Measurements from ENCODE around the gene OR2A25.

DNA sequence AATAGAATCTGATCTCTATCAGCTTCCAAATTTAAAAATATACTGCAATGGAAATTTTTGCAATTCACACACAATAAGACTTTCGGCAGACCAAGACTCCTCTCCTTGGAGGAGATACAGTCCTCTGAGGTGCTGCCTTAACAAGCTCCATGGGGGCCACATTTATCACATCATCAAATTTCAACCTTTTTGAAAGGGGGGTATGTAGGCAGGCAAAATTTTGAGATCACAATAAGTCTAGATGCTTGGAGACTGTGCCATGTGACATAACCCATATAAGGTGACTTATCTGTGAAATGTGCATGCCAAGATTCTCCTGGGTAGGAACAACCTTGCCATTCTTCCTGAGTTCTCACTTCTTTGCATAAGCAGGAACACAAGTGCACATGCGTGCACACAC is 16.4 kb downstream of the OR2A25 start, which contains the start of gene OR2A12:
- TF ChIP-seq, protein P1, sequence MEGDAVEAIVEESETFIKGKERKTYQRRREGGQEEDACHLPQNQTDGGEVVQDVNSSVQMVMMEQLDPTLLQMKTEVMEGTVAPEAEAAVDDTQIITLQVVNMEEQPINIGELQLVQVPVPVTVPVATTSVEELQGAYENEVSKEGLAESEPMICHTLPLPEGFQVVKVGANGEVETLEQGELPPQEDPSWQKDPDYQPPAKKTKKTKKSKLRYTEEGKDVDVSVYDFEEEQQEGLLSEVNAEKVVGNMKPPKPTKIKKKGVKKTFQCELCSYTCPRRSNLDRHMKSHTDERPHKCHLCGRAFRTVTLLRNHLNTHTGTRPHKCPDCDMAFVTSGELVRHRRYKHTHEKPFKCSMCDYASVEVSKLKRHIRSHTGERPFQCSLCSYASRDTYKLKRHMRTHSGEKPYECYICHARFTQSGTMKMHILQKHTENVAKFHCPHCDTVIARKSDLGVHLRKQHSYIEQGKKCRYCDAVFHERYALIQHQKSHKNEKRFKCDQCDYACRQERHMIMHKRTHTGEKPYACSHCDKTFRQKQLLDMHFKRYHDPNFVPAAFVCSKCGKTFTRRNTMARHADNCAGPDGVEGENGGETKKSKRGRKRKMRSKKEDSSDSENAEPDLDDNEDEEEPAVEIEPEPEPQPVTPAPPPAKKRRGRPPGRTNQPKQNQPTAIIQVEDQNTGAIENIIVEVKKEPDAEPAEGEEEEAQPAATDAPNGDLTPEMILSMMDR (IDR thresholded peaks at IDR 0.05; ENCODE audit: low read depth, low read length, missing input control) = no peak
- TF ChIP-seq JUND (IDR thresholded peaks at IDR 0.05) (no peak), RXRA (IDR thresholded peaks at IDR 0.05) (no peak), TAF1 (conservative IDR thresholded peaks at IDR 0.05) (no peak), RAD21 (IDR thresholded peaks at IDR 0.05) (no peak)
- TF ChIP-seq, protein P2, sequence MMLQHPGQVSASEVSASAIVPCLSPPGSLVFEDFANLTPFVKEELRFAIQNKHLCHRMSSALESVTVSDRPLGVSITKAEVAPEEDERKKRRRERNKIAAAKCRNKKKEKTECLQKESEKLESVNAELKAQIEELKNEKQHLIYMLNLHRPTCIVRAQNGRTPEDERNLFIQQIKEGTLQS (IDR thresholded peaks at IDR 0.05) = no peak
- TF ChIP-seq, protein P3, sequence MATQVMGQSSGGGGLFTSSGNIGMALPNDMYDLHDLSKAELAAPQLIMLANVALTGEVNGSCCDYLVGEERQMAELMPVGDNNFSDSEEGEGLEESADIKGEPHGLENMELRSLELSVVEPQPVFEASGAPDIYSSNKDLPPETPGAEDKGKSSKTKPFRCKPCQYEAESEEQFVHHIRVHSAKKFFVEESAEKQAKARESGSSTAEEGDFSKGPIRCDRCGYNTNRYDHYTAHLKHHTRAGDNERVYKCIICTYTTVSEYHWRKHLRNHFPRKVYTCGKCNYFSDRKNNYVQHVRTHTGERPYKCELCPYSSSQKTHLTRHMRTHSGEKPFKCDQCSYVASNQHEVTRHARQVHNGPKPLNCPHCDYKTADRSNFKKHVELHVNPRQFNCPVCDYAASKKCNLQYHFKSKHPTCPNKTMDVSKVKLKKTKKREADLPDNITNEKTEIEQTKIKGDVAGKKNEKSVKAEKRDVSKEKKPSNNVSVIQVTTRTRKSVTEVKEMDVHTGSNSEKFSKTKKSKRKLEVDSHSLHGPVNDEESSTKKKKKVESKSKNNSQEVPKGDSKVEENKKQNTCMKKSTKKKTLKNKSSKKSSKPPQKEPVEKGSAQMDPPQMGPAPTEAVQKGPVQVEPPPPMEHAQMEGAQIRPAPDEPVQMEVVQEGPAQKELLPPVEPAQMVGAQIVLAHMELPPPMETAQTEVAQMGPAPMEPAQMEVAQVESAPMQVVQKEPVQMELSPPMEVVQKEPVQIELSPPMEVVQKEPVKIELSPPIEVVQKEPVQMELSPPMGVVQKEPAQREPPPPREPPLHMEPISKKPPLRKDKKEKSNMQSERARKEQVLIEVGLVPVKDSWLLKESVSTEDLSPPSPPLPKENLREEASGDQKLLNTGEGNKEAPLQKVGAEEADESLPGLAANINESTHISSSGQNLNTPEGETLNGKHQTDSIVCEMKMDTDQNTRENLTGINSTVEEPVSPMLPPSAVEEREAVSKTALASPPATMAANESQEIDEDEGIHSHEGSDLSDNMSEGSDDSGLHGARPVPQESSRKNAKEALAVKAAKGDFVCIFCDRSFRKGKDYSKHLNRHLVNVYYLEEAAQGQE (IDR thresholded peaks at IDR 0.05) = no peak
- TF ChIP-seq, protein P4, sequence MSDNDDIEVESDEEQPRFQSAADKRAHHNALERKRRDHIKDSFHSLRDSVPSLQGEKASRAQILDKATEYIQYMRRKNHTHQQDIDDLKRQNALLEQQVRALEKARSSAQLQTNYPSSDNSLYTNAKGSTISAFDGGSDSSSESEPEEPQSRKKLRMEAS (IDR thresholded peaks at IDR 0.05) = no peak
- TF ChIP-seq, protein P5, sequence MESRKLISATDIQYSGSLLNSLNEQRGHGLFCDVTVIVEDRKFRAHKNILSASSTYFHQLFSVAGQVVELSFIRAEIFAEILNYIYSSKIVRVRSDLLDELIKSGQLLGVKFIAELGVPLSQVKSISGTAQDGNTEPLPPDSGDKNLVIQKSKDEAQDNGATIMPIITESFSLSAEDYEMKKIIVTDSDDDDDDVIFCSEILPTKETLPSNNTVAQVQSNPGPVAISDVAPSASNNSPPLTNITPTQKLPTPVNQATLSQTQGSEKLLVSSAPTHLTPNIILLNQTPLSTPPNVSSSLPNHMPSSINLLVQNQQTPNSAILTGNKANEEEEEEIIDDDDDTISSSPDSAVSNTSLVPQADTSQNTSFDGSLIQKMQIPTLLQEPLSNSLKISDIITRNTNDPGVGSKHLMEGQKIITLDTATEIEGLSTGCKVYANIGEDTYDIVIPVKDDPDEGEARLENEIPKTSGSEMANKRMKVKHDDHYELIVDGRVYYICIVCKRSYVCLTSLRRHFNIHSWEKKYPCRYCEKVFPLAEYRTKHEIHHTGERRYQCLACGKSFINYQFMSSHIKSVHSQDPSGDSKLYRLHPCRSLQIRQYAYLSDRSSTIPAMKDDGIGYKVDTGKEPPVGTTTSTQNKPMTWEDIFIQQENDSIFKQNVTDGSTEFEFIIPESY (IDR thresholded peaks at IDR 0.05) = no peak
